Activated naive CD8-positive, alpha-beta T cell treated with anti-CD3 and anti-CD28 coated beads for 36 hours (primary cell): ENCODE measurements around the gene ZNF500. TPM values are rescaled to one million over a fixed set of nuclear protein-coding genes. Genes with fewer than 3 reads are reported as not detected.

Source experiments
- DNase-seq: peaks from one replicate; pipeline ENCODE4 v3.0.0; 2021
- H3K27ac Mint-ChIP-seq: one replicate; pipeline ENCODE4 v1.8.0; 2022; ENCODE audit warnings: mild to moderate bottlenecking, moderate library complexity, mixed read lengths
- H3K27me3 Mint-ChIP-seq: one replicate; pipeline ENCODE4 v1.8.0; 2022; ENCODE audit warnings: mild to moderate bottlenecking, mixed read lengths
- H3K36me3 Mint-ChIP-seq: one replicate; pipeline ENCODE4 v1.8.0; 2021; ENCODE audit warnings: mild to moderate bottlenecking, mixed read lengths
- H3K4me1 Mint-ChIP-seq: one replicate; pipeline ENCODE4 v1.8.0; 2021; ENCODE audit warnings: mixed read lengths
- H3K4me3 Mint-ChIP-seq: one replicate; pipeline ENCODE4 v1.8.0; 2022; ENCODE audit warnings: mild to moderate bottlenecking, moderate library complexity, mixed read lengths
- H3K9me3 Mint-ChIP-seq: one replicate; pipeline ENCODE4 v1.8.0; 2022; ENCODE audit warnings: mixed read lengths
- total RNA-seq, 2 experiments: library from RNA; stranded (reverse); gene quantifications; one replicate each; pipeline ENCODE4 v1.2.3, GENCODE V29; 2021

ZNF500 gene
- total RNA-seq = 1 to 10 TPM; 7.5 to 9.3 TPM

DNA sequence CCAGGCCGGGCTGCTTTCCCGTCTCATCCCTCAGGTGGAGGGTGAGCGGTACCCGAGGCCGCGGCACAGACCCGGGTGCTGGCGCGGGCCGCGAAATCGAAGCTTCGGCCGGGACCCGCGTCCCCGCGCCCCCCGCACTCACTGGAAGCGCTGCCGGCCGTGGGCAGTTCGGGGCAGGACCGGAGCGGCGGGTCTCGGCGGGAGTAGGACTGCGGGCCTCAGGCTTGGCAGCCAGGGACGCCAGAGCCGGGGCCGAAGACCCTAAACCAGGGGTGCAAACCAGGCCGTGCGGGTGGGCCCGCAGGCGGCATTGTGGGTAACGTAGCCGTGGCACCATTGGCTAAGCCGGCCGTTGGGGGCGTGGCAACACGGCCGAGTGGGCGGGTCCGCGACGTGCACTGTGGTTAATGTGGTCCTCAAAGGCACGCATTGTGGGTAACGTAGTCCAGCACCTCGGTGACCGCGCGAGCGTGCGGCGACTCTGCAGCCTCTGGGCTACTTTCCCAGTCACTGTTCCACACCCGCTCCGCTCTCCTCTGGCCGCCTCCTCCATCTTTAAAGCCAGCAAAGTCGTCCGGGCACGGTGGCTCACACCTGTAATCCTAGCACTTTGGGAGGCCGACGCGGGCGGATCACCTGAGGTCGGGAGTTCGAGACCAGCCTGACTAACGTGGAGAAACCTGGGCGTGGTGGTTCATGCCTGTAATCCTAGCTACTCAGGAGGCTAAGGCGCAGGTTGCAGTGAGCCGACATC is at the start of gene ZNF500:
Gene ZNF500 (minus strand): TSS at position 288 of the 754 bp plus-strand sequence. CDS start 1,184 bp downstream, outside the sequence.
- H3K4me1 Mint-ChIP-seq = peaks cover 19% of the 10 kb centered on the region
- no peaks in the 10 kb centered on the region for H3K36me3 Mint-ChIP-seq
- no peaks in the 10 kb centered on the region for H3K9me3 Mint-ChIP-seq
- peak within 1 kb of the TSS; percentile 90 for H3K27ac Mint-ChIP-seq
- peak; percentile 93 for DNase-seq
- H3K27me3 Mint-ChIP-seq = no peaks in the 10 kb centered on the region
- H3K4me3 Mint-ChIP-seq = peak within 1 kb of the TSS; percentile 87

DNA sequence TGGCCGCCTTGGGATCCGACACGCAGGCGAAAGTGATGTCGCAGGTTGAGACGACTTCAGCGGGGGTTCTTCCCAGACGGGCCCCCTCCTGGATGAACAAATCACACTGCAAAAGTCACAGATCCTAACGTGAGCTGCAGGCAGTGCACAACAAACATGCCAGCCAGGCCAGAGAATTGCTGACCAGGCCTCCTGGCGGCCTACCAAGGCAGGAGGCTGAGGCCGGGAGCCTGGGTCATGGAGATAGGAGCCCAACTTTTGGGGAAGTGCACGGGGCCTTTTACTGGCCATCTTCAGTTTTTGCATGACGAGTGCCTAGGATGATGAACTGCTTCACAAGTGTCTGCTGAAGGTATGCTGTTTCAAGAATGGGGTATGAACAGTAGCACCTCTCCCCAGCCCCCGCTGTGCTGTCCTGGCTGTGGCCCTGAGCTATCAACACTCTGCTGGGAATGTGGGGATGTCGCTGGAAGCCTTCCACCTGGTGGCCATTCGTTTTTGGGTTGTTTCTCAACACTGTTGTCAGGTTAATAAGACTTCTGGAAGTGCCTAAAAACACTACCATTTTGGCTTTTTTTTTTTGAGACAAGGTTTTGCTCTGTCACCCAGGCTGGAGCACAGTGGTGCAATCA is 47.7 kb upstream of the ZNF500 start:
- Mint-ChIP-seq H3K27ac (no peak overlapping the region), H3K9me3 (no peaks in the 10 kb centered on the region), H3K27me3 (no peaks in the 10 kb centered on the region), H3K4me1 (no peaks in the 10 kb centered on the region), H3K4me3 (no peak overlapping the region), H3K36me3 (peaks cover 24% of the 10 kb centered on the region)
- DNase-seq = no peak

DNA sequence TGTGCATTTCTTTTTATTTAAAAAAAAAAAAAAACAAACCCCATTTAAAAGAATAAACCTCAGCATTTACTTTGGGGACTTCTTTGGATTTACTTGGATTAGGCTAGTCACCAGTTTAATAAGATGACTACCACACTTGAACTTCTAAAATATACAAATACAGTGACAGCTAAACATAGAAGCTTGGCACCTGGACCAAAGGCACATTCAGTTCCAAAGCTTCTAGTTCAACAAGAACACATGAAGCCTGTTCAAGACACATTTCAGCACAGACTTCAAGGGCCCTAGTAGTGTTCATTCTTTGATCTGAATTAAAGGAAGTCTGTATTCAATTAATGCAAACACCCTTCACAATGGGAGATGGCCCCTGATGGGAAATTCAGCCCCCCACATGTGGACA is 47.1 kb upstream of the ZNF500 start:
- H3K27ac Mint-ChIP-seq = no peak overlapping the region
- no peaks in the 10 kb centered on the region for H3K27me3 Mint-ChIP-seq
- no peaks in the 10 kb centered on the region for H3K9me3 Mint-ChIP-seq
- H3K4me1 Mint-ChIP-seq = no peaks in the 10 kb centered on the region
- no peak for DNase-seq
- H3K4me3 Mint-ChIP-seq = no peak overlapping the region
- peaks cover 22% of the 10 kb centered on the region for H3K36me3 Mint-ChIP-seq

DNA sequence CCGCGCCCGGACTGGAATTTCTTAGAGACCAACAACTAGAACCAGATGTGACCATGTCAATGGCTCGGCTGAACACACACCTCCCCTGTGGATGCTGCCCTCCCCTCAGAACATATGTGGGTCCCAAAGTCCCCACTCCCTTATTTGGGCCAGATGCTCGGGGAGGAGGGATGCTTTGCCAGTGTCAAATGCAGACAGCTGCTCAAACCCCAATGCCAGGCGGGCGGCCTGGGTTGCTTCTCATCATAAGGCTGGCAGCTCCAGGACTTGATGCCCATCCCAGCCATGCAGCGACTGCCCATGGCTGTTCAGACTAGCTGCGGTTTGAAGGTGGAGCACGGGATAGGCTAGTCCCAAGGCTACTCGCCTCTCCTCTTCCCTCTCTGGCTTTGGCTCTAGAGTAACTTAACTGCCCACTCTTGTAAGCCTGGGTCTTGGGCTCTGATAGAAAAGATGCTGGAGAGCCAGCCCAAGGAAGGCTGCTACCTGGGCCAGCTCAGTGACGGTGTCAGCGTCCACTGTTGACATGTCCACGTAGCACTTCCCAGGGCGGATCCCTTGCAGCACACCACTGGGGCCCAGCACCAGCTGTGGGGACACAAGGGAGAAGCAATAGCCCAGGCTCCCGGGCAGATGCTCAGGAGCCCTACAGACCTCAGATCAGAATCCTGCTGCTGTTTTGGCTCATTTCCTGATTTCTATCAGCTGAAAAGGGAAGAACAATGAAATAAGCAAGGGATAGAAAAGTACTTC is 46.5 kb upstream of the ZNF500 start:
- H3K9me3 Mint-ChIP-seq = no peaks in the 10 kb centered on the region
- DNase-seq = no peak
- peaks cover 23% of the 10 kb centered on the region for H3K36me3 Mint-ChIP-seq
- no peak overlapping the region for H3K4me3 Mint-ChIP-seq
- H3K4me1 Mint-ChIP-seq = no peaks in the 10 kb centered on the region
- H3K27ac Mint-ChIP-seq = no peak overlapping the region
- no peaks in the 10 kb centered on the region for H3K27me3 Mint-ChIP-seq

DNA sequence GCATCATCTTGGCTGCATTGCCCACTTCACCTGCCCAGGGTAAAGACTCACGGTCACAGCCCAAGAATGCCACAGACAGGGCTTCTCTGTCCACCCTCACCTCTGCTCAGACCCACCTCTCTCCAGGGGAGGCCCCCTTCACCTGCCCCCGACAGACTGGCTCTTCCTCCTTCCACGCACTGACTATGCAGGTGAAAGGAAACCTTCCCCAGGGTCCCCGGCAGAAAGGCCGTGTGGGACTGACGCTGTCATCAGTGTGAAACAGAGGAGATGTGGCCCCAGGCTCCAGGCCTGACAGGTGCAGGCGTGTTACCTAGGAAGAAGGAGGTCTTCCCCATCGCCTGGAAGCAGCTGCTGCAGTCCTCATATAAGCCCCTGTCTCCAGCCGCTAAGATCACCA is 44.8 kb upstream of the ZNF500 start:
- Mint-ChIP-seq H3K4me1 (no peaks in the 10 kb centered on the region), H3K9me3 (no peaks in the 10 kb centered on the region), H3K4me3 (no peak overlapping the region), H3K27me3 (no peaks in the 10 kb centered on the region), H3K27ac (peak overlapping the region; percentile 4), H3K36me3 (peaks cover 23% of the 10 kb centered on the region)
- DNase-seq = no peak

DNA sequence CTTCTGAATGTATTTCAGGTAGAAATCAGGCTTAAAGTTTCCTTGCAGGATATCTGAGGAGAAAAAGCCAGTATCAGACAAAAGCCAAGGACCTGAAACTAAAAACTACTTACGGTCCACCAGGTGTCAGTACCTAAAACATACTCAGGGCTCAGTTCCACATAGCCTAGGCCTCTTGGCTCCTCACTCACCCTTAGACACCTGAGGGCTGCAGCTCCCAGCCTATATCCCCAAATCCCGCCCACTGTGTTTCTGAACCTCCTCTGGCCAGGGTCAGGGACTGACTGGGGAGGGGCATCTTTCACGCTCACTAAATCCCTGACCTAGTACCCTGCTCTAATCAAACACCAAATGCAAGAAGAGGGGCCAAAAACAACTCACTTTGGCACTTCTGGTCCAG is 44.3 kb upstream of the ZNF500 start:
- no peaks in the 10 kb centered on the region for H3K4me1 Mint-ChIP-seq
- H3K27me3 Mint-ChIP-seq = no peaks in the 10 kb centered on the region
- no peak overlapping the region for H3K27ac Mint-ChIP-seq
- no peak for DNase-seq
- no peaks in the 10 kb centered on the region for H3K9me3 Mint-ChIP-seq
- H3K4me3 Mint-ChIP-seq = no peak overlapping the region
- H3K36me3 Mint-ChIP-seq = peaks cover 24% of the 10 kb centered on the region

DNA sequence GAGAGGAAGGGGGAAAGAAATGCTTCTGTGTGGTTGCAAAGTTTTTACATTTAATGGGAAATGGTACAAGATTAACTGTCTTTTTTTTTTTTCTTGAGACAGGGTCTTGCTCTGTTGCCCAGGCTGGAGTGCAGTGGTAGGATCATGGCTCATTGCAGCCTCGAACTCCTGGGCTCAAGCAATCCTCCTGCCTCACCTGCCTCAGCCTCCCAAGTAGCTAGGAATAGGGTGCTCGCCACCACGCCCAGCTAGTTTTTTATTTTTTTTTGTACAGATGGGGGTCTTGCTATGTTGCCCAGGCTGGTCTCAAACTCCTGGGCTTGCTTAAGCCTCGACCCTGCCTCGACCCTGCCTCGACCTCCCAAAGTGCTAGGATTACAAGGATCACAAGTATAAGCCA is 39.3 kb upstream of the ZNF500 start:
- no peaks in the 10 kb centered on the region for H3K27me3 Mint-ChIP-seq
- no peak overlapping the region for H3K4me3 Mint-ChIP-seq
- peaks cover 16% of the 10 kb centered on the region for H3K36me3 Mint-ChIP-seq
- H3K27ac Mint-ChIP-seq = no peak overlapping the region
- H3K4me1 Mint-ChIP-seq = peaks cover 10% of the 10 kb centered on the region
- DNase-seq = no peak
- H3K9me3 Mint-ChIP-seq = no peaks in the 10 kb centered on the region

DNA sequence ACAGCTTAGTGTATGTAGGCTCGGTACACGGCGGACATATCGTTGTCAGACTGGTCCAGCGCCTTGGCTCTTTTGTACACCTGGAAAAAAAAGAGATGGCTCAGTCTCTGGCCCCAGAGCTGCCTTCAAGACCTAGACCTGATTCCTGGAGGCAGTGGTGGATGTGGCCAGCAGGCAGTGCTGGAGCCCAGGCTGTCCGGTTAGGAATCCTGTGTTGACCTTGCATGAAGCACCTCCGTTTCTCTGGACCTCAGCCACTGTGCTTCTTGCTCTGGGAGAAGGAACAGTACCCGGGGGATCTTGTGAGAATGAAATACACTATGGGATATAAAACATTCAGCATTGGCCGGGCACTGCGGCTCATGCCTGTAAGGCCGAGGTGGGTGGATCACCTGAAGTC is 38.3 kb upstream of the ZNF500 start:
- Mint-ChIP-seq H3K27me3 (no peaks in the 10 kb centered on the region), H3K4me3 (no peak overlapping the region), H3K27ac (no peak overlapping the region), H3K4me1 (peaks cover 13% of the 10 kb centered on the region), H3K36me3 (peaks cover 14% of the 10 kb centered on the region), H3K9me3 (no peaks in the 10 kb centered on the region)
- DNase-seq = no peak

DNA sequence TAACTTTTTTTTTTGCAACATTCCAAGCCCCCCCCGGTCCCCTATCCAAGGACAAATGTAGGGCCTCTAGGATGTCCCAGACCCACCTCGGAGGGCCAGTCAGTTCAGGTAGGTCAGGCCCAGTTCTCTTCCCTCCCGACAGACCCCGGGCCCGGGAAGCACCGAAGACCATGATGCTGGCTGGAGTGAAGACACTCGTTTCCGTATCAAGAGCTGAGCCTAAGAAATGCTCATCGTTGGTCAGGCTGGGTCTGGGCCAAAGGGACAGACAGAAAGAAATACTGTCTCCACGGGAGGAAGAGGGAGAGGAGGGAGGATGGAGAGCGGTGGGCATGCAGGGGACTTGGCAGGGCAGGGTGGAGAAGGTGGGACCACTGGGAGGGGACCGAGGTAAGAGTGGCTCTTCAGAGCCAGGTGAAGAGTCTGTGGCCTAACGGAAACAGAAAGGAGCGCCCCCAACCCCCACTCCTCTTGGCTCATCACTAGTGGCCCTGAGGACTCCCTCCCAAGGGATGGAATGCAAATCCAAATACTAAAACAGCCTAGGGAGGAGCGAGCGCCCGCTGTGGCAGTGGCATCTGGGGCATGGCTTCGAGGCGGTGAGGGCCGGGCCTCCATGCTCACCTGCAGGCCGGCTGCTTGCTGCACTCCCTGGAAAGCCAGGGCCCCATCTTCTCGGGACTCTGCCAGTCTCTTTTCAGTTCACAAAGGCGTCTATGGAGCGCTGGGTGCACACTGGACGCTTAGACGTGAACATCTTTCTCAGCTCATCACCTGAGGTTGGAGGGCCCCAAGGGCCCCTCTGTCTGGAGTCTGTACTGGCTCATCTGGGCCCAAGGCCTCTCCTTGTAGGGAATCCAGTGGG is 37.2 kb upstream of the ZNF500 start:
- Mint-ChIP-seq H3K27ac (peak overlapping the region; percentile 11), H3K9me3 (no peaks in the 10 kb centered on the region), H3K27me3 (no peaks in the 10 kb centered on the region), H3K36me3 (peaks cover 14% of the 10 kb centered on the region), H3K4me1 (peaks cover 13% of the 10 kb centered on the region), H3K4me3 (no peak overlapping the region)
- no peak for DNase-seq

DNA sequence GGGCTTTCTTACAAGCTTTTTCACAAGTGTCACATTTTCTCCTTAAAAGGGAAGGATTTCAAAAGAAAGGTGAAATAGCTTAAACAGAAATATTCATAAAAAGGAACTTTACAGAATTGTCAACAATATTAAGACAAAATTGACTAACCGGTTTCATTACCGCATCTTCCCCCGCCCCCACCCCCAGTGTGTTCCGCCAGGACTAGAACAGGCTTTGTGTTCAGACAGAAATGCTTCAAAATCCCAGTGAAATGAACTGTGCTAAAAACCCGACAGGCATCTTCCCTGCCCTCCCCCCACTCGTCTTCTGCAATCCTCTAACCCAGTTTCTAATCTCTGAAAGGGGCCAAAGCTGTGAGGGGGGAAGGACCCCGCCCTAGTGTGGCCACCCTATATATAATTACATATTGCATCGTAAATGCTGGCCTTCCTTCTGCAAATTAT is 36.5 kb upstream of the ZNF500 start:
- H3K9me3 Mint-ChIP-seq = no peaks in the 10 kb centered on the region
- peaks cover 13% of the 10 kb centered on the region for H3K4me1 Mint-ChIP-seq
- DNase-seq = no peak
- H3K27me3 Mint-ChIP-seq = no peaks in the 10 kb centered on the region
- peak overlapping the region; percentile 77 for H3K4me3 Mint-ChIP-seq
- H3K36me3 Mint-ChIP-seq = peaks cover 10% of the 10 kb centered on the region
- no peak overlapping the region for H3K27ac Mint-ChIP-seq

DNA sequence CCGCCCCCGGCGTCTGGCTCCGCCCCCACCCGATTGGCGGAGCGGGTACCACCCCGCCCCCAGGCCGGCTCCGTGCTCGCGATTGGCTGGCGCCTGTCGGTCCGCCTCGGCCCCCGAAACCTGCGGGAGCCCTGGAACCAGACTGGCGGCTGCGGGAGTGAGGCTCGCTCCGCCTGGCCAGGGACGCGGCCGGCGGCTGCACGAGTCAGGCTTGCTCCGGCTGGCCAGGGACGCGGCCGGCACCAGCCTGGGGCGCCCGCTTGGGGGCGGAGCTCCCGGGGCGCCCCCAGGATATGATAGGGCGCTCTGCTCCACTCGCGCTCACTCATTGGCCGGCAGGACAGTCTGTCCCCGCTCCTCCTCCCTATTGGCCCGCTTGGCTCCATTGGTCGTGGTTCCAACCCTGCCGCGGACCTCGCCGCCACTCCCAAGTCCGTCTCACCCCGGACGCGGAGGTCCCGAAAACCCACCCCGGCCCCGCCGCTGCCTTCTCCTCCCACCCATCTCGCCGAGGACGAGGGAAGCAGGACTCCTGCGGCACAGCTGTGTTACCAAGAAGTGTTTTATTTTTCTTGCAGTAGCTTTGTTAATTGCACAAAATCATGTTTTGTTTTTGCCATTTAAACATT is 35.8 kb upstream of the ZNF500 start:
- H3K27ac Mint-ChIP-seq = peak overlapping the region; percentile 34
- no peaks in the 10 kb centered on the region for H3K9me3 Mint-ChIP-seq
- H3K27me3 Mint-ChIP-seq = no peaks in the 10 kb centered on the region
- DNase-seq = peak; percentile 92
- peak overlapping the region; percentile 77 for H3K4me3 Mint-ChIP-seq
- H3K4me1 Mint-ChIP-seq = peaks cover 13% of the 10 kb centered on the region
- H3K36me3 Mint-ChIP-seq = peaks cover 10% of the 10 kb centered on the region

DNA sequence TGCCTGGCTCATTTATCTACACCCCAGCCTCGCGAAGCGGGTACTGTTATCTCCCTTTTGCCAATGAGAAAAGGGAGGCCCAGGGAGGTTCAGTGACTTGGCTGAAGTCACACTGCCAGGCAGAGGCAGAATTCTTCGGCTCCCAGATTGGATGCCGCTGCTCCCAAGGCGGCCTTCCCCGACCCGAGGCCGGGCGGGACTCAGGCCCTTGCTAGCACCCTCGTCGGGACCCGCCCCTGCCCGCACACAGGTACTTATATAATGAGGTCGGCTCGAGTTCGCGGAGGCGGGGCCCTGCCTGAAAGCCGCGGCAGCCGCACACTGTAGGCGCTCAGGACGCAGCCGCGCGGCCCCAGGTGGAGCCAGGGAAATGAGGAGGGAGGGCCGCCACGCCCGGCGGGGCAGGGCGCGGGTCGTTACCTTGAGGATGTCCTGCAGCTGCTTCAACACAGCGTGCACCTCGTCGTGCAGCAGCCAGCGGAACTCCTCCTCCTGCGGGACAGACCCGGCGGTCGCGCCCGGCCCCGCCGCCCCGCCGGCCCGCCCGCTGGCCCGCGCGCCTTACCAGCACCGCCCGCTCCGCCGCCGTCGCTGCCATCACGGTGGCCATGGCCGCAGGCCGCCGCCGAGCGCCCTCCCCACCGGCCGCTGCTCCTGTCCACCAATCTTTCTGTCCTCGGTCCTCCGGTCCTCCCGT is 35.1 kb upstream of the ZNF500 start, which contains the start of gene ROGDI:
Gene ROGDI (minus strand): TSS at position 672 of the 697 bp plus-strand sequence. CDS start 62 bp downstream, at position 610.
- peak within 1 kb of the TSS; percentile 78 for H3K4me3 Mint-ChIP-seq
- H3K27me3 Mint-ChIP-seq = no peaks in the 10 kb centered on the region
- no peaks in the 10 kb centered on the region for H3K9me3 Mint-ChIP-seq
- peaks cover 7% of the 10 kb centered on the region for H3K36me3 Mint-ChIP-seq
- DNase-seq = peak; percentile 77
- H3K27ac Mint-ChIP-seq = peak within 1 kb of the TSS; percentile 34
- peaks cover 13% of the 10 kb centered on the region for H3K4me1 Mint-ChIP-seq

DNA sequence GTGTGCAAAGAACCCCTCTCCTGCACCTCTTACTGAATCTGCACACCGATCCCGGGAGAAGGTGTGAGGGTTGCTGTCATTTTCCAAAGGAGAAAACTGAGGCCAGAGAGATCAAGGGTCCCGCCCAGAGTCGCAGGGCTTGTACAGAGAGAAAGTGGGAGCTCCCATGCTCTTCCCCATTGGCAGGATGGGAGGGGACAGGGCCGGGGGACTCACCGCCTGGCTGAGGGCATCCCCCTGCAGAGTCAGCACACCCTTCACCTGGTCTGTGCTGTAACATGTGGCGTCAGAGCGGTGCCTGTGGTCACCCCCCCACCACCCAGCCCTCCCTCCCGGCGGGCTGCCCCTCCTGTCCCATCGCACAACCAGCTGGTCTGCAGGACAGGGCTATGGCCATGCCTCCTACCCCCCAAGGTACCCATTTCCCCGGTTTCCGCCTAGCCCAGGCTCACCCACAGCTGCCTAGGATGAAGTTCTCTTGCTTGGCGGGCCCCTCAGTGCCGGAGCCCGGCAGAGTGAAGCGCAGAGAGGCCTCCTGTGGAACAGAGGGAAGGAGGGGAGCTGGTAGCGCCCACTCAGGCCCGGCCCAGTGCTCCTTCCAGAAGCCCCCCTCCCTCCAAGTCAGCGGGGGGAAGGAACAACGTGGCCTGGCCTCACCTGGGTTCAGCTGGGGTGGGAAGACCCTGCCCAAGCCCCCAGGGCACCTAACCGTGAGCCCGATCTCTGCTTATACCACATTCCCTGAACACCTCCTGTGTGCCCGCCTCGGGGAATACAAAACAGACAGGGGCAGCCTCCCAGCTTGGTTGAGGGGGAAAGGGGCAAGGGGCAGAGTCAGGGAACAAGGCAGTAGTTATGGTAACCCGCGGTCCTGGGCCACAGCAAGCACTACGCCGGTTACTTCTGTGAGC is 34.3 kb upstream of the ZNF500 start:
- DNase-seq = no peak

More for the DNA sequence above, 34.3 kb upstream of the ZNF500 start:
- Mint-ChIP-seq H3K27me3 (no peaks in the 10 kb centered on the region), H3K36me3 (peaks cover 4% of the 10 kb centered on the region), H3K9me3 (no peaks in the 10 kb centered on the region), H3K27ac (no peak overlapping the region), H3K4me3 (peak overlapping the region; percentile 78), H3K4me1 (peaks cover 13% of the 10 kb centered on the region)
